ENCODE measurements around the gene METRNL.
A peak's percentile ranks its signal among the peaks of the same experiment; 100 is the strongest.
"Not testable (repeated sequence)": the region's sequence is repeated elsewhere in the genome, so short reads cannot be mapped to it uniquely, and the experiment has no call there.

The METRNL gene

GRCh38 chr17:83038983-83039382, 40.4 kb upstream of the METRNL start:
- H3K27me3 ChIP-seq (ENCODE audit: insufficient read depth, low read length); H3K27ac ChIP-seq (ENCODE audit: low read length); H3K9ac ChIP-seq (ENCODE audit: low read depth, low read length); H3K4me3 ChIP-seq (ENCODE audit: low read length); H3K4me1 ChIP-seq (ENCODE audit: insufficient read depth, low read length): not testable (repeated sequence)
- Histone ChIP-seq H3K36me3 (ENCODE audit: insufficient read depth, low read depth, low read length) (peaks cover 23% of the 10 kb centered on the region), H3K9me3 (ENCODE audit: insufficient read depth, low read depth, low read length) (peaks cover 28% of the 10 kb centered on the region)

DNA sequence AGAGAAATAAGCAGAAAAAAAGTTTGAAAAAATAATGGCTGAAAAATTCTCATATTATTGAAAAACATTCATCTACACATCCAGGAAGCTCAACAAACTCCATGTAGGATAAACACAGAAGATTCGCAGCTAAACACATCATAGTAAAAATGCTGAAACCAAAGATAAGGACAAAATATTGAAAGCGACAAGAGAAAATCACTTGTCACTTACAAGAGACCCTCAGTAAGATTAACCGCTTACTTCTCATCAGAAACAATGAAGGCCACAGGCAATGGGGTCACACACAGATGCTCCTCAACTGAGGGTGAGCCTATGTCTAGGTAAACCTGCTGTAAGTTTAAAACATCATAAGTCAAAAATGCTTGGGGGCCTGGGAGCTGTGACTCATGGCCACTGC, 38.1 kb upstream of the METRNL start:
- H3K9me3 ChIP-seq (ENCODE audit: insufficient read depth, low read depth, low read length): peaks cover 28% of the 10 kb centered on the region
- no peak overlapping the region for H3K9ac ChIP-seq (ENCODE audit: low read depth, low read length)
- H3K27ac ChIP-seq (ENCODE audit: low read length): no peak overlapping the region
- H3K27me3 ChIP-seq (ENCODE audit: insufficient read depth, low read length): no peaks in the 10 kb centered on the region
- H3K4me3 ChIP-seq (ENCODE audit: low read length): no peak overlapping the region
- H3K36me3 ChIP-seq (ENCODE audit: insufficient read depth, low read depth, low read length): peaks cover 17% of the 10 kb centered on the region
- no peaks in the 10 kb centered on the region for H3K4me1 ChIP-seq (ENCODE audit: insufficient read depth, low read length)

DNA sequence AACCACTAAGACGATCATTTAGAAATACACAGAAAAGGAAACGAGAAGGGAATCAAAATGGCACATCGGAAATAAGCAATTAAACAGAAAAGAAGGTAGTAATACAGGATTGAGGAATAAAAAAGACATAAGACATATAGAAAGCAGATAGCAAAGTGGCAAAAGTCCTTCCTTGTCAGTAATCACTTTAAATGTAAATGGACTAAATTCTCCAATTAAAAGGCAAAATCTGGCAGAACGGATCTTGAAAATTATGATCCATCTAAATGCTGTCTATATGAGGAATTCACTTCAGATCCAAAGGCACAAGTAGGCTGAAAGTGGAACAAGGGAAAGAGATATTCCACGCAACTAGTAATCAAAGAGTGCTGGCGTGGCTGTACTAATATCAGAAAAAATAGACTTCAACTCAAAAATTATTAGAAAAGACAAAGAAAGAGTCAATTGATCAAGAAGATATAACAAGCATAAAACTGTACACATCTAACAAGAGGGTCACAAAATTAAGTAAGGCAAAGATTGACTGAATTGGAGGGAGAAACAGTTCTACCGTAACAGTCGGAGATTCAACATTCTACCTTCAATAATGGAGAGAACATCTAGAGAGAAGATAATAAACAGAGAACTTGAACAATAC, 36.8 kb upstream of the METRNL start:
- Histone ChIP-seq H3K36me3 (ENCODE audit: insufficient read depth, low read depth, low read length) (peaks cover 23% of the 10 kb centered on the region), H3K27me3 (ENCODE audit: insufficient read depth, low read length) (no peaks in the 10 kb centered on the region), H3K9ac (ENCODE audit: low read depth, low read length) (no peak overlapping the region), H3K9me3 (ENCODE audit: insufficient read depth, low read depth, low read length) (peaks cover 28% of the 10 kb centered on the region), H3K4me3 (ENCODE audit: low read length) (no peak overlapping the region), H3K4me1 (ENCODE audit: insufficient read depth, low read length) (no peaks in the 10 kb centered on the region), H3K27ac (ENCODE audit: low read length) (no peak overlapping the region)

GRCh38 chr17:83044479-83044878, 34.9 kb upstream of the METRNL start:
- not testable (repeated sequence) for H3K4me3 ChIP-seq (ENCODE audit: low read length); H3K9ac ChIP-seq (ENCODE audit: low read depth, low read length); H3K27ac ChIP-seq (ENCODE audit: low read length); H3K27me3 ChIP-seq (ENCODE audit: insufficient read depth, low read length); H3K4me1 ChIP-seq (ENCODE audit: insufficient read depth, low read length)
- peaks cover 28% of the 10 kb centered on the region for H3K9me3 ChIP-seq (ENCODE audit: insufficient read depth, low read depth, low read length)
- H3K36me3 ChIP-seq (ENCODE audit: insufficient read depth, low read depth, low read length): peaks cover 23% of the 10 kb centered on the region

- Histone ChIP-seq H3K27ac (ENCODE audit: low read length) (no peak overlapping the region), H3K9ac (ENCODE audit: low read depth, low read length) (no peak overlapping the region), H3K27me3 (ENCODE audit: insufficient read depth, low read length) (no peaks in the 10 kb centered on the region; the same call in 1 of the 2 replicates), H3K36me3 (ENCODE audit: insufficient read depth, low read depth, low read length) (peaks cover 12% of the 10 kb centered on the region; the same call in 1 of the 2 replicates), H3K9me3 (ENCODE audit: insufficient read depth, low read depth, low read length) (peaks cover 16% of the 10 kb centered on the region), H3K4me3 (ENCODE audit: low read length) (no peak overlapping the region), H3K4me1 (ENCODE audit: insufficient read depth, low read length) (no peaks in the 10 kb centered on the region)
Observed at GRCh38 chr17:83046448-83047181, 32.8 kb upstream of the METRNL start.

- peaks cover 8% of the 10 kb centered on the region; the same call in 1 of the 2 replicates for H3K36me3 ChIP-seq (ENCODE audit: insufficient read depth, low read depth, low read length)
- H3K4me3 ChIP-seq (ENCODE audit: low read length): no peak overlapping the region
- H3K27ac ChIP-seq (ENCODE audit: low read length): no peak overlapping the region
- no peak overlapping the region for H3K9ac ChIP-seq (ENCODE audit: low read depth, low read length)
- H3K4me1 ChIP-seq (ENCODE audit: insufficient read depth, low read length): no peaks in the 10 kb centered on the region
- peaks cover 12% of the 10 kb centered on the region for H3K9me3 ChIP-seq (ENCODE audit: insufficient read depth, low read depth, low read length)
- H3K27me3 ChIP-seq (ENCODE audit: insufficient read depth, low read length): no peaks in the 10 kb centered on the region; the same call in 1 of the 2 replicates
Observed at GRCh38 chr17:83047182-83047478, 32.3 kb upstream of the METRNL start.

GRCh38 chr17:83047818-83048475, 31.5 kb upstream of the METRNL start:
- not testable (repeated sequence) for H3K4me1 ChIP-seq (ENCODE audit: insufficient read depth, low read length); H3K27me3 ChIP-seq (ENCODE audit: insufficient read depth, low read length); H3K9ac ChIP-seq (ENCODE audit: low read depth, low read length); H3K9me3 ChIP-seq (ENCODE audit: insufficient read depth, low read depth, low read length); H3K36me3 ChIP-seq (ENCODE audit: insufficient read depth, low read depth, low read length); H3K27ac ChIP-seq (ENCODE audit: low read length); H3K4me3 ChIP-seq (ENCODE audit: low read length)

- no peaks in the 10 kb centered on the region; the same call in 1 of the 2 replicates for H3K27me3 ChIP-seq (ENCODE audit: insufficient read depth, low read length)
- H3K4me1 ChIP-seq (ENCODE audit: insufficient read depth, low read length): no peaks in the 10 kb centered on the region
- H3K9ac ChIP-seq (ENCODE audit: low read depth, low read length): peak overlapping the region; percentile 65; the same call in 1 of the 2 replicates
- H3K9me3 ChIP-seq (ENCODE audit: insufficient read depth, low read depth, low read length): no peaks in the 10 kb centered on the region
- peaks cover 8% of the 10 kb centered on the region; the same call in 1 of the 2 replicates for H3K36me3 ChIP-seq (ENCODE audit: insufficient read depth, low read depth, low read length)
- H3K27ac ChIP-seq (ENCODE audit: low read length): no peak overlapping the region
- peak overlapping the region; percentile 76; the same call in 1 of the 2 replicates for H3K4me3 ChIP-seq (ENCODE audit: low read length)
Observed at GRCh38 chr17:83050651-83051395, 28.6 kb upstream of the METRNL start.

- Histone ChIP-seq H3K4me1 (ENCODE audit: insufficient read depth, low read length) (no peaks in the 10 kb centered on the region), H3K9ac (ENCODE audit: low read depth, low read length) (peak overlapping the region; percentile 65; the same call in 1 of the 2 replicates), H3K4me3 (ENCODE audit: low read length) (peak overlapping the region; percentile 76; the same call in 1 of the 2 replicates), H3K27ac (ENCODE audit: low read length) (no peak overlapping the region), H3K36me3 (ENCODE audit: insufficient read depth, low read depth, low read length) (peaks cover 4% of the 10 kb centered on the region; the same call in 1 of the 2 replicates), H3K27me3 (ENCODE audit: insufficient read depth, low read length) (no peaks in the 10 kb centered on the region; the same call in 1 of the 2 replicates), H3K9me3 (ENCODE audit: insufficient read depth, low read depth, low read length) (no peaks in the 10 kb centered on the region)
Observed at GRCh38 chr17:83051396-83052240, 27.8 kb upstream of the METRNL start.

GRCh38 chr17:83052241-83052564, 27.2 kb upstream of the METRNL start:
- Histone ChIP-seq H3K27ac (ENCODE audit: low read length) (no peak overlapping the region), H3K4me1 (ENCODE audit: insufficient read depth, low read length) (no peaks in the 10 kb centered on the region), H3K9ac (ENCODE audit: low read depth, low read length) (peak overlapping the region; percentile 61; the same call in 1 of the 2 replicates), H3K9me3 (ENCODE audit: insufficient read depth, low read depth, low read length) (no peaks in the 10 kb centered on the region), H3K27me3 (ENCODE audit: insufficient read depth, low read length) (no peaks in the 10 kb centered on the region; the same call in 1 of the 2 replicates), H3K36me3 (ENCODE audit: insufficient read depth, low read depth, low read length) (no peaks in the 10 kb centered on the region; the same call in 1 of the 2 replicates), H3K4me3 (ENCODE audit: low read length) (peak overlapping the region; percentile 62; the same call in 1 of the 2 replicates)
